ENCODE results near the gene VPS8.
A peak's percentile ranks its signal among the peaks of the same experiment; 100 is the strongest.

Gene VPS8

GRCh38 chr3:184868477-184868876, 56.5 kb downstream of the VPS8 start:
- TF ChIP-seq CTCF (IDR thresholded peaks at IDR 0.05; ENCODE audit: low read depth, low read length), result no peak
- H3K4me3 ChIP-seq (ENCODE audit: low read depth, low read length), result no peak overlapping the region

GRCh38 chr3:184872200-184872599, 60.2 kb downstream of the VPS8 start:
- no peak for TF ChIP-seq CTCF (IDR thresholded peaks at IDR 0.05; ENCODE audit: low read depth, low read length)
- no peak overlapping the region for H3K4me3 ChIP-seq (ENCODE audit: low read depth, low read length)

- TF ChIP-seq CTCF (IDR thresholded peaks at IDR 0.05; ENCODE audit: low read depth, low read length), result no peak
Measured at GRCh38 chr3:184873141-184873540, 61.2 kb downstream of the VPS8 start.

GRCh38 chr3:184874709-184875644, 63.0 kb downstream of the VPS8 start:
- no peak overlapping the region for H3K4me3 ChIP-seq (ENCODE audit: low read depth, low read length)
- peak; percentile 41; the same call in 1 of the 2 replicates for TF ChIP-seq CTCF (IDR thresholded peaks at IDR 0.05; ENCODE audit: low read depth, low read length)

More at GRCh38 chr3:184873141-184873540, 61.2 kb downstream of the VPS8 start:
- no peak overlapping the region for H3K4me3 ChIP-seq (ENCODE audit: low read depth, low read length)

- H3K4me3 ChIP-seq (ENCODE audit: low read depth, low read length), result no peak overlapping the region
- no peak for TF ChIP-seq CTCF (IDR thresholded peaks at IDR 0.05; ENCODE audit: low read depth, low read length)
Measured at GRCh38 chr3:184880276-184881019, 68.5 kb downstream of the VPS8 start.

- no peak for TF ChIP-seq CTCF (IDR thresholded peaks at IDR 0.05; ENCODE audit: low read depth, low read length)
- no peak overlapping the region for H3K4me3 ChIP-seq (ENCODE audit: low read depth, low read length)
Measured at GRCh38 chr3:184884359-184885017, 72.5 kb downstream of the VPS8 start.

Measured in WI38 (cell line).